ENCODE measurements around the gene PEX7.
A peak's percentile ranks its signal among the peaks of the same experiment; 100 is the strongest.
"Not testable (repeated sequence)": the region's sequence is repeated elsewhere in the genome, so short reads cannot be mapped to it uniquely, and the experiment has no call there.

Gene PEX7

GRCh38 chr6:136843210-136843609, 20.8 kb downstream of the PEX7 start:
- DNase-seq, result no peak

GRCh38 chr6:136846046-136846445, 23.7 kb downstream of the PEX7 start:
- peak; percentile 51 for DNase-seq

- DNase-seq, result not testable (repeated sequence)
Measured at GRCh38 chr6:136846477-136846876, 24.1 kb downstream of the PEX7 start.

- DNase-seq, result not testable (repeated sequence)
Measured at GRCh38 chr6:136849979-136850563, 27.7 kb downstream of the PEX7 start.

GRCh38 chr6:136859430-136859829, 37.0 kb downstream of the PEX7 start:
- no peak for DNase-seq

- DNase-seq, result no peak
Measured at GRCh38 chr6:136860043-136860442, 37.7 kb downstream of the PEX7 start.

- DNase-seq, result no peak
Measured at GRCh38 chr6:136862662-136863061, 40.3 kb downstream of the PEX7 start.

GRCh38 chr6:136863752-136864151, 41.4 kb downstream of the PEX7 start:
- DNase-seq, result no peak

GRCh38 chr6:136864676-136865075, 42.3 kb downstream of the PEX7 start:
- DNase-seq, result no peak

GRCh38 chr6:136866872-136867416, 44.6 kb downstream of the PEX7 start:
- DNase-seq, result no peak

- DNase-seq, result no peak
Measured at GRCh38 chr6:136869451-136869850, 47.1 kb downstream of the PEX7 start.

GRCh38 chr6:136873748-136874147, 51.4 kb downstream of the PEX7 start:
- DNase-seq, result no peak

- DNase-seq, result not testable (repeated sequence)
Measured at GRCh38 chr6:136876469-136876868, 54.1 kb downstream of the PEX7 start.

- no peak for DNase-seq
Measured at GRCh38 chr6:136880748-136881460, 58.5 kb downstream of the PEX7 start.

- no peak for DNase-seq
Measured at GRCh38 chr6:136886091-136886490, 63.7 kb downstream of the PEX7 start.

- no peak for DNase-seq
Measured at GRCh38 chr6:136887953-136888352, 65.6 kb downstream of the PEX7 start.

- no peak for DNase-seq
Measured at GRCh38 chr6:136889271-136890193, 67.1 kb downstream of the PEX7 start.

GRCh38 chr6:136890194-136890839, 67.9 kb downstream of the PEX7 start:
- no peak for DNase-seq

- DNase-seq, result no peak
Measured at GRCh38 chr6:136890986-136891385, 68.6 kb downstream of the PEX7 start.

GRCh38 chr6:136893187-136893586, 70.8 kb downstream of the PEX7 start:
- DNase-seq, result no peak

- no peak for DNase-seq
Measured at GRCh38 chr6:136895901-136896300, 73.5 kb downstream of the PEX7 start.

- DNase-seq, result no peak
Measured at GRCh38 chr6:136897071-136897470, 74.7 kb downstream of the PEX7 start.
